Panc1 (cell line): ENCODE measurements around the gene RAMP1. TPM values are rescaled to one million over a fixed set of nuclear protein-coding genes. Genes with fewer than 3 reads are reported as not detected.

ENCODE experiments used
- ATAC-seq: fragments of 200-7000 bp; cut with Tn5 transposase; 2 replicates; pipeline ENCODE4 v1.9.1; 2020; ENCODE audit warnings: mild to moderate bottlenecking, moderate library complexity
- BruUV-seq: library from RNA; stranded (reverse); fragments of 400-500 nt; replicated peaks from 2 replicates; lab custom pipeline; 2021; lab: Mats Ljungman, UMichigan
- CTCF ChIA-PET: fragments of 300-600 bp; sonication (Branson Sonifier 250); formaldehyde crosslinking; loops from one replicate; lab custom pipeline; 2022; ENCODE audit warnings: antibody characterized with exemption; lab: Charles Lee
- POLR2A ChIA-PET: fragments of 300-600 bp; sonication (Branson Sonifier 250); formaldehyde crosslinking; loops from one replicate; lab custom pipeline; 2022; ENCODE audit warnings: antibody characterized with exemption; lab: Charles Lee
- DNase-seq: peaks from one replicate; pipeline ENCODE4 v3.0.0-alpha.2; 2010; ENCODE audit warnings: low read depth, low spot score
- H3K27ac ChIP-seq: 2 replicates; pipeline ENCODE4 v1.5.1; 2011; ENCODE audit warnings: mild to moderate bottlenecking, low read length, inconsistent platforms
- H3K27me3 ChIP-seq: fragments of 200-500 bp; sonication (Bioruptor generic); 2 replicates; pipeline ENCODE4 v1.6.0; 2014; ENCODE audit warnings: low read length, inconsistent platforms; ENCODE audit not compliant: control insufficient read depth, insufficient read depth
- H3K36me3 ChIP-seq: fragments of 200-500 bp; sonication (Bioruptor generic); 2 replicates; pipeline ENCODE4 v1.5.1; 2014; ENCODE audit warnings: inconsistent platforms, mild to moderate bottlenecking, low read length, moderate library complexity; ENCODE audit not compliant: control insufficient read depth, insufficient read depth
- H3K4me1 ChIP-seq: 2 replicates; pipeline ENCODE4 v1.5.1; 2011; ENCODE audit warnings: inconsistent platforms, mild to moderate bottlenecking, low read length, moderate library complexity; ENCODE audit not compliant: control insufficient read depth, insufficient read depth
- H3K4me3 ChIP-seq, 2 experiments: 2 replicates each; pipeline ENCODE4 v1.5.1; 2011 to 2012; ENCODE audit warnings: low read depth in 2 of 2, low read length in 2 of 2, mild to moderate bottlenecking in 2 of 2, inconsistent platforms in 1 of 2, moderate library complexity in 1 of 2
- H3K9me3 ChIP-seq: fragments of 200-500 bp; sonication (Bioruptor generic); 2 replicates; pipeline ENCODE4 v1.5.1; 2014; ENCODE audit warnings: low read depth, mild to moderate bottlenecking, inconsistent platforms, low read length, moderate library complexity; ENCODE audit not compliant: control insufficient read depth, insufficient read depth
- CTCF ChIP-seq: fragments of 450-650 bp; IDR thresholded peaks from 2 replicates; pipeline ENCODE4 v1.5.1; 2017; ENCODE audit warnings: mild to moderate bottlenecking
- POLR2AphosphoS5 ChIP-seq: IDR thresholded peaks from 2 replicates; pipeline ENCODE4 v1.6.1; 2012; ENCODE audit warnings: mild to moderate bottlenecking, low read depth, low read length, moderate library complexity
- REST ChIP-seq, 2 experiments: IDR thresholded peaks; 2 replicates each; pipeline ENCODE4 v1.6.1; 2011 to 2012; ENCODE audit warnings: low read depth in 2 of 2, control low read depth in 1 of 2, low read length in 1 of 2, mild to moderate bottlenecking in 1 of 2, moderate library complexity in 1 of 2; ENCODE audit not compliant: insufficient read depth in 1 of 2
- SIN3A ChIP-seq: IDR thresholded peaks from 2 replicates; pipeline ENCODE4 v1.6.1; 2012; ENCODE audit warnings: low read depth, mild to moderate bottlenecking, low read length, moderate library complexity, borderline replicate concordance; ENCODE audit not compliant: insufficient read depth
- TCF7L2 ChIP-seq: IDR thresholded peaks from 2 replicates; pipeline ENCODE4 v1.6.1; 2011; ENCODE audit warnings: mild to moderate bottlenecking, low read depth, low read length, inconsistent platforms
- in situ Hi-C: cut with HindIII; loops from 2 replicates; pipeline ENCODE4 v1.10.0; 2016; ENCODE audit warnings: low sequenced_read_pairs, low pct_unique_long_range_greater_than_20kb
- intact Hi-C: fragments of 100-400 bp; cut with micrococcal nuclease; formaldehyde crosslinking; loops from one replicate; pipeline ENCODE4 v1.10.0; 2022; ENCODE audit not compliant: unreplicated experiment
- total RNA-seq: library from RNA; stranded (reverse); gene quantifications from one replicate; pipeline ENCODE4 v1.2.1, GENCODE V29; 2021; ENCODE audit not compliant: unreplicated experiment

RAMP1 gene
- total RNA-seq, 1 experiment from 2014 or later, result 17.6 TPM

- BruUV-seq, result no TSS peak
- no peaks in the 10 kb centered on the region for H3K36me3 ChIP-seq
- in situ Hi-C loops (no loop called here), intact Hi-C loops (no loop called here)
- H3K27me3 ChIP-seq, result no peaks in the 10 kb centered on the region
- ChIA-PET CTCF (no interaction called here), POLR2A (no interaction called here)
- H3K4me1 ChIP-seq, result no peaks in the 10 kb centered on the region
- ATAC-seq, result no peak
- H3K9me3 ChIP-seq, result 0 out of 2 replicates have a peak, but pooled peaks cover 5% of the 10 kb centered on the region
- no peak for DNase-seq
- TF ChIP-seq TCF7L2 (no peak), SIN3A (no peak), CTCF (no peak), POLR2AphosphoS5 (no peak), REST (IDR thresholded peaks at IDR 0.05; ENCODE audit: insufficient read depth in 1 of 2, low read depth in 2 of 2, low read length in 1 of 2) (no peak)
- no peak overlapping the region for H3K4me3 ChIP-seq
- no peak overlapping the region for H3K27ac ChIP-seq
Observed at GRCh38 chr2:237940828-237941227, 81.4 kb downstream of the RAMP1 start.

DNA sequence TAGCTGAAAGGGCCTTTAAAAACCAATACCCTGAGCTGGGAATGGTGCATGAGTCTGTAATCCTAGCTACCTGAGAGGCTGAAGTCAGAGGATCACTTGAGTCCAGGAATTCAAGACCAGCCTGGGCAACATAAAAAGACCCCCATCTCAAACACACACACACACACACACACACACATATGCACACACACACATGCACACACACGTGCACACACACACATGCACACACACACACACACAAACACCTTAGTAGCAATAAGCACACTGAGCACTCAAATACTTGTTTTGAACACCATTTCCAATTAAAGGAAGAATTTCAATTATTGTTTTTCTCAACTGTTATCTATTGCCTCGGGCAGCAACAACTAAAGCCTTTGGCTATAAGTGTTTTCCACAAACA, 81.8 kb downstream of the RAMP1 start:
- H3K4me1 ChIP-seq, result no peaks in the 10 kb centered on the region
- DNase-seq (no peak), ATAC-seq (no peak)
- H3K27ac ChIP-seq, result no peak overlapping the region
- CTCF ChIA-PET, result interaction anchor here (0.6 kb wide), 1 partner anchor 10 kb away, joined by 3 read pairs; no protein-coding TSS in a partner anchor
- POLR2A ChIA-PET, result no interaction called here
- 0 out of 2 replicates have a peak, but pooled peaks cover 5% of the 10 kb centered on the region for H3K9me3 ChIP-seq
- H3K36me3 ChIP-seq, result no peaks in the 10 kb centered on the region
- in situ Hi-C loops (no loop called here), intact Hi-C loops (no loop called here)
- H3K27me3 ChIP-seq, result no peaks in the 10 kb centered on the region
- BruUV-seq, result no TSS peak
- no peak overlapping the region for H3K4me3 ChIP-seq
- TF ChIP-seq TCF7L2 (no peak), CTCF (no peak), POLR2AphosphoS5 (no peak), SIN3A (no peak), REST (IDR thresholded peaks at IDR 0.05; ENCODE audit: insufficient read depth in 1 of 2, low read depth in 2 of 2, low read length in 1 of 2) (no peak)
